OCI-LY1 (cell line): ENCODE results near the gene SRD5A3.

ENCODE experiments used
- H2AFZ ChIP-seq: fragments of 200-600 bp; sonication (generic), shearing (Covaris generic); 2 replicates; pipeline ENCODE4 v1.6.0; 2014; ENCODE audit warnings: antibody characterized with exemption, mild to moderate bottlenecking, low read length
- H3F3A ChIP-seq: fragments of 200-600 bp; sonication (generic), shearing (Covaris generic); 2 replicates; pipeline ENCODE4 v1.6.0; 2014; ENCODE audit warnings: mild to moderate bottlenecking, antibody characterized with exemption, low read length, moderate library complexity; ENCODE audit not compliant: insufficient read depth
- H3K27ac ChIP-seq: fragments of 200-600 bp; sonication (generic); 2 replicates; pipeline ENCODE4 v1.5.1; 2014; ENCODE audit warnings: low read length, mixed run types, mild to moderate bottlenecking, low read depth; ENCODE audit not compliant: poor library complexity, severe bottlenecking
- H3K27me3 ChIP-seq: fragments of 200-600 bp; sonication (generic); 2 replicates; pipeline ENCODE4 v1.6.0; 2014; ENCODE audit warnings: antibody characterized with exemption, mild to moderate bottlenecking, low read length, moderate library complexity; ENCODE audit not compliant: insufficient read depth
- H3K36me3 ChIP-seq: fragments of 200-600 bp; sonication (generic); 2 replicates; pipeline ENCODE4 v1.6.1; 2014; ENCODE audit warnings: mild to moderate bottlenecking, antibody characterized with exemption, low read length, moderate library complexity, mixed read lengths; ENCODE audit not compliant: insufficient read depth
- H3K4me1 ChIP-seq: fragments of 200-600 bp; sonication (generic); 2 replicates; pipeline ENCODE4 v1.5.1; 2014; ENCODE audit warnings: mild to moderate bottlenecking, low read length, moderate library complexity; ENCODE audit not compliant: insufficient read depth, severe bottlenecking
- H3K4me2 ChIP-seq: fragments of 200-600 bp; sonication (generic), shearing (Covaris generic); 2 replicates; pipeline ENCODE4 v1.6.1; 2014; ENCODE audit warnings: low read length
- H3K4me3 ChIP-seq: fragments of 200-600 bp; sonication (generic); 2 replicates; pipeline ENCODE4 v1.5.1; 2014; ENCODE audit warnings: low read length, low read depth, mild to moderate bottlenecking, mixed read lengths; ENCODE audit not compliant: poor library complexity, severe bottlenecking
- H3K79me2 ChIP-seq: fragments of 200-600 bp; shearing (Covaris generic); 2 replicates; pipeline ENCODE4 v1.6.1; 2016; ENCODE audit warnings: mixed run types, low read length, mixed read lengths; ENCODE audit not compliant: insufficient read depth
- H3K9ac ChIP-seq: fragments of 200-600 bp; sonication (generic), shearing (Covaris generic); 2 replicates; pipeline ENCODE4 v1.6.1; 2014; ENCODE audit warnings: mild to moderate bottlenecking, low read length, mixed read lengths
- H3K9me2 ChIP-seq: fragments of 200-600 bp; sonication (generic), shearing (Covaris generic); 2 replicates; pipeline ENCODE4 v1.6.1; 2014; ENCODE audit warnings: low read depth, mild to moderate bottlenecking, low read length, mixed read lengths
- H3K9me3 ChIP-seq: fragments of 200-600 bp; shearing (Covaris generic); 2 replicates; pipeline ENCODE4 v1.6.1; 2014; ENCODE audit warnings: low read length, mixed read lengths
- H4K20me1 ChIP-seq: fragments of 200-600 bp; sonication (generic), shearing (Covaris generic); 2 replicates; pipeline ENCODE4 v1.6.0; 2016; ENCODE audit warnings: mild to moderate bottlenecking, low read length; ENCODE audit not compliant: insufficient read depth
- CTCF ChIP-seq: fragments of 200-600 bp; sonication (generic), shearing (Covaris generic); IDR thresholded peaks from 2 replicates; pipeline ENCODE4 v1.5.1; 2017; ENCODE audit warnings: mild to moderate bottlenecking, antibody characterized with exemption, low read length, moderate library complexity, mixed read lengths
- EZH2 ChIP-seq: fragments of 200-600 bp; sonication (generic), shearing (Covaris generic); IDR thresholded peaks from 2 replicates; pipeline ENCODE4 v1.8.0; 2017; ENCODE audit warnings: borderline replicate concordance, mixed run types, mild to moderate bottlenecking, antibody characterized with exemption, low read length, moderate library complexity, mixed read lengths

The SRD5A3 gene

GRCh38 chr4:55398966-55399365 is 52.9 kb downstream of the SRD5A3 start:
- TF ChIP-seq EZH2 (no peak), CTCF (no peak)
- Histone ChIP-seq H3K27me3 (no peaks in the 10 kb centered on the region), H3K9me3 (no peaks in the 10 kb centered on the region), H3F3A (no peaks in the 10 kb centered on the region), H3K9me2 (no peaks in the 10 kb centered on the region), H3K4me2 (peak overlapping the region; percentile 96), H3K4me1 (peaks cover 40% of the 10 kb centered on the region), H2AFZ (no peak overlapping the region), H4K20me1 (no peaks in the 10 kb centered on the region), H3K36me3 (peaks cover 47% of the 10 kb centered on the region), H3K9ac (no peak overlapping the region; the same call in 1 of the 2 replicates), H3K27ac (no peak overlapping the region), H3K4me3 (peak overlapping the region; percentile 92), H3K79me2 (peaks cover 60% of the 10 kb centered on the region)

GRCh38 chr4:55399581-55399980 is 53.5 kb downstream of the SRD5A3 start:
- Histone ChIP-seq H3K4me1 (peaks cover 35% of the 10 kb centered on the region), H3K36me3 (peaks cover 52% of the 10 kb centered on the region), H3K9me2 (no peaks in the 10 kb centered on the region), H3K9ac (no peak overlapping the region), H3K4me3 (no peak overlapping the region), H3K27ac (no peak overlapping the region), H3F3A (no peaks in the 10 kb centered on the region), H3K79me2 (peaks cover 60% of the 10 kb centered on the region), H4K20me1 (no peaks in the 10 kb centered on the region), H3K9me3 (no peaks in the 10 kb centered on the region), H3K4me2 (peak overlapping the region; percentile 96), H2AFZ (no peak overlapping the region), H3K27me3 (no peaks in the 10 kb centered on the region)
- TF ChIP-seq EZH2 (no peak), CTCF (no peak)

- no peaks in the 10 kb centered on the region for H3K27me3 ChIP-seq
- no peak overlapping the region for H3K4me3 ChIP-seq
- H3K9me2 ChIP-seq, result no peaks in the 10 kb centered on the region
- no peaks in the 10 kb centered on the region for H3K9me3 ChIP-seq
- peaks cover 26% of the 10 kb centered on the region for H3K4me1 ChIP-seq
- H3K4me2 ChIP-seq, result no peak overlapping the region
- H3K79me2 ChIP-seq, result peaks cover 69% of the 10 kb centered on the region
- H3K27ac ChIP-seq, result no peak overlapping the region
- TF ChIP-seq EZH2, result no peak
- no peak for TF ChIP-seq CTCF
- peaks cover 65% of the 10 kb centered on the region for H3K36me3 ChIP-seq
- H3F3A ChIP-seq, result peaks cover 4% of the 10 kb centered on the region; the same call in 1 of the 2 replicates
- H2AFZ ChIP-seq, result no peak overlapping the region
- H4K20me1 ChIP-seq, result peaks cover 4% of the 10 kb centered on the region; the same call in 1 of the 2 replicates
- H3K9ac ChIP-seq, result no peak overlapping the region
Measured at GRCh38 chr4:55405073-55405472, 59.0 kb downstream of the SRD5A3 start.
